Right lobe of liver (tissue), 4 donors: ENCODE measurements around the gene TBPL1.

ENCODE experiments used
- POLR2A ChIP-seq: fragments of 450-650 bp; IDR thresholded peaks from one replicate; pipeline ENCODE4 v1.6.1; 2017; ENCODE audit warnings: antibody characterized with exemption, mild to moderate bottlenecking
- TF ChIP-seq, protein P1 (sequence below), 4 donors: fragments of 200-600 bp in 3 of 4; fragments of 450-650 bp in 1 of 4; IDR thresholded peaks; one replicate each; pipeline versions ENCODE4 v1.5.1 to v1.8.0; 2016 to 2022; ENCODE audit warnings: antibody characterized with exemption in 4 of 4, mild to moderate bottlenecking in 2 of 4
- donor health status: DM: no; HTN: no; CAD: no.
- donor health status: DM: no; HTN: no; CAD: no.
- donor health status: DM: no; HTN: yes; CAD: no.

DNA sequence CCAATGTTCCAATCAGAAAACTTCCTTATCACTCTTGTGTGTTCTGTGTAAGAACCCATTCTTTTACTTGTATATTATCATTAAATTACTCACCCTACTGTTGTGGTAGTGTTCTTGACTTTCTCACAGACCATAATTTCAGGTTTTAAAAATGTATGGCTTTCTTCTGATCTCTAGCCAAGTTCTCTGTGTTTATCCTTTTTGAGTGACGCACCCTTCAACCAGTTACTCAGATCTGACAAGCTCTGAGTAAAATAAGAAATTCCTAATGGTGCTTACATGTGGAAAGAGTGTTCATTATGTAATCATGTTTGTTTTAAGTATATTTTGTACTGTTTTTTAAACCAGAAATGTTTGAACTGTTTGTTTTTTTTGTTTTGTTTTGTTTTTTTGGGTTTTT lies 11.0 kb downstream of the TBPL1 start:
- TF ChIP-seq POLR2A = no peak
- TF ChIP-seq, protein P1, sequence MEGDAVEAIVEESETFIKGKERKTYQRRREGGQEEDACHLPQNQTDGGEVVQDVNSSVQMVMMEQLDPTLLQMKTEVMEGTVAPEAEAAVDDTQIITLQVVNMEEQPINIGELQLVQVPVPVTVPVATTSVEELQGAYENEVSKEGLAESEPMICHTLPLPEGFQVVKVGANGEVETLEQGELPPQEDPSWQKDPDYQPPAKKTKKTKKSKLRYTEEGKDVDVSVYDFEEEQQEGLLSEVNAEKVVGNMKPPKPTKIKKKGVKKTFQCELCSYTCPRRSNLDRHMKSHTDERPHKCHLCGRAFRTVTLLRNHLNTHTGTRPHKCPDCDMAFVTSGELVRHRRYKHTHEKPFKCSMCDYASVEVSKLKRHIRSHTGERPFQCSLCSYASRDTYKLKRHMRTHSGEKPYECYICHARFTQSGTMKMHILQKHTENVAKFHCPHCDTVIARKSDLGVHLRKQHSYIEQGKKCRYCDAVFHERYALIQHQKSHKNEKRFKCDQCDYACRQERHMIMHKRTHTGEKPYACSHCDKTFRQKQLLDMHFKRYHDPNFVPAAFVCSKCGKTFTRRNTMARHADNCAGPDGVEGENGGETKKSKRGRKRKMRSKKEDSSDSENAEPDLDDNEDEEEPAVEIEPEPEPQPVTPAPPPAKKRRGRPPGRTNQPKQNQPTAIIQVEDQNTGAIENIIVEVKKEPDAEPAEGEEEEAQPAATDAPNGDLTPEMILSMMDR (IDR thresholded peaks at IDR 0.05) = no peak
